MCF 10A (cell line): ENCODE results near the gene TGDS. TPM values are rescaled to one million over a fixed set of nuclear protein-coding genes. Genes with fewer than 3 reads are reported as not detected.

ENCODE experiments used
- BruUV-seq: library from RNA; stranded (reverse); fragments of 400-500 nt; replicated peaks from 2 replicates; lab custom pipeline; 2021; lab: Mats Ljungman, UMichigan
- CTCF ChIA-PET: fragments of 300-600 bp; sonication (Branson Sonifier 250); formaldehyde crosslinking; extraction: SDS; loops from one replicate; lab custom pipeline; 2021; ENCODE audit warnings: antibody characterized with exemption, inconsistent platforms; lab: Yijun Ruan, JAX
- POLR2A ChIA-PET: fragments of 300-600, 350-650 bp; sonication (Branson Sonifier 250); formaldehyde crosslinking; extraction: SDS; loops from one replicate; lab custom pipeline; 2020; ENCODE audit warnings: antibody characterized with exemption, inconsistent platforms; lab: Yijun Ruan, JAX
- DNase-seq: peaks from one replicate; pipeline ENCODE4 v3.0.0-alpha.2; 2018; ENCODE audit not compliant: unreplicated experiment
- H3K27ac Mint-ChIP-seq: one replicate; pipeline ENCODE4 v1.8.0; 2022; ENCODE audit warnings: mild to moderate bottlenecking, low read depth, mixed read lengths; ENCODE audit not compliant: unreplicated experiment
- H3K27me3 Mint-ChIP-seq: one replicate; pipeline ENCODE4 v1.8.0; 2022; ENCODE audit warnings: mixed read lengths; ENCODE audit not compliant: insufficient read depth, unreplicated experiment
- H3K36me3 Mint-ChIP-seq: one replicate; pipeline ENCODE4 v1.8.0; 2022; ENCODE audit warnings: mild to moderate bottlenecking, moderate library complexity, mixed read lengths; ENCODE audit not compliant: insufficient read depth, unreplicated experiment
- H3K4me1 Mint-ChIP-seq: one replicate; pipeline ENCODE4 v1.8.0; 2022; ENCODE audit warnings: mixed read lengths; ENCODE audit not compliant: insufficient read depth, unreplicated experiment
- H3K4me3 Mint-ChIP-seq: one replicate; pipeline ENCODE4 v1.8.0; 2022; ENCODE audit warnings: mild to moderate bottlenecking, moderate library complexity, mixed read lengths; ENCODE audit not compliant: unreplicated experiment
- H3K9me3 Mint-ChIP-seq: one replicate; pipeline ENCODE4 v1.8.0; 2022; ENCODE audit warnings: mixed read lengths; ENCODE audit not compliant: unreplicated experiment
- intact Hi-C: fragments of 100-400 bp; cut with micrococcal nuclease; formaldehyde crosslinking; loops from 2 replicates; pipeline ENCODE4 v1.14.1; 2022
- total RNA-seq: library from RNA; stranded (reverse); gene quantifications from 2 replicates; pipeline ENCODE4 v1.2.3, GENCODE V29; 2022
- TF ChIP-seq, protein P1 (sequence below): fragments of 200-600 bp; IDR thresholded peaks from one replicate; pipeline ENCODE4 v1.8.0; 2022; ENCODE audit warnings: antibody characterized with exemption, mild to moderate bottlenecking; ENCODE audit not compliant: unreplicated experiment

The TGDS gene
- total RNA-seq, 1 experiment from 2014 or later = 14.1 TPM

DNA sequence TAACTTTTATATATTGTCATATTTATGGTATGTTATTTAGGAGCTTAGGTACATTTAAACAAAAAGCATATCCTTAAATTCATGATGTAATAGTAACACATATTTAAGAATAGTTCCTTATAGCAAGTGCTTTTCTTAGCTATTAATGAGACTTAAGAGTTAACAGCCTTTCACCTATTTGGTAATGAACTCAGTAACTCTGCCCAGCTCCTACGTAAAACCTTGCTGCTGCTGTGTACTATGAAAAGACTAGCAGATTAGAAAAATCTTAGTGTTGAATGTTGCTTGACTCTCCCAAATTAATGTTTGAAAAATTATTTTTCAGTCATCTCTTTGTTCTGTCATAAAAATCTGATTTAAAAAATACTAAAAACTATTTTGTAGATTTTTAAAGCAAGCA lies 12.6 kb upstream of the TGDS start:
- H3K4me1 Mint-ChIP-seq = peaks cover 9% of the 10 kb centered on the region
- H3K9me3 Mint-ChIP-seq = no peaks in the 10 kb centered on the region
- ChIA-PET CTCF (interaction anchor here (1.1 to 2.1 kb wide), 2 partner anchors 9 to 12 kb away, joined by 7 to 14 read pairs; no protein-coding TSS in a partner anchor), POLR2A (interaction anchor here (2.1 kb wide), 1 partner anchor 12 kb away, joined by 7 read pairs; the partner anchor contains the start of gene TGDS)
- peaks cover 29% of the 10 kb centered on the region for H3K36me3 Mint-ChIP-seq
- TF ChIP-seq, protein P1, sequence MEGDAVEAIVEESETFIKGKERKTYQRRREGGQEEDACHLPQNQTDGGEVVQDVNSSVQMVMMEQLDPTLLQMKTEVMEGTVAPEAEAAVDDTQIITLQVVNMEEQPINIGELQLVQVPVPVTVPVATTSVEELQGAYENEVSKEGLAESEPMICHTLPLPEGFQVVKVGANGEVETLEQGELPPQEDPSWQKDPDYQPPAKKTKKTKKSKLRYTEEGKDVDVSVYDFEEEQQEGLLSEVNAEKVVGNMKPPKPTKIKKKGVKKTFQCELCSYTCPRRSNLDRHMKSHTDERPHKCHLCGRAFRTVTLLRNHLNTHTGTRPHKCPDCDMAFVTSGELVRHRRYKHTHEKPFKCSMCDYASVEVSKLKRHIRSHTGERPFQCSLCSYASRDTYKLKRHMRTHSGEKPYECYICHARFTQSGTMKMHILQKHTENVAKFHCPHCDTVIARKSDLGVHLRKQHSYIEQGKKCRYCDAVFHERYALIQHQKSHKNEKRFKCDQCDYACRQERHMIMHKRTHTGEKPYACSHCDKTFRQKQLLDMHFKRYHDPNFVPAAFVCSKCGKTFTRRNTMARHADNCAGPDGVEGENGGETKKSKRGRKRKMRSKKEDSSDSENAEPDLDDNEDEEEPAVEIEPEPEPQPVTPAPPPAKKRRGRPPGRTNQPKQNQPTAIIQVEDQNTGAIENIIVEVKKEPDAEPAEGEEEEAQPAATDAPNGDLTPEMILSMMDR = no peak
- no peaks in the 10 kb centered on the region for H3K27me3 Mint-ChIP-seq
- H3K27ac Mint-ChIP-seq = no peak overlapping the region
- no peak for DNase-seq
- no peak overlapping the region for H3K4me3 Mint-ChIP-seq
- BruUV-seq = no TSS peak
- intact Hi-C loops = no loop called here

DNA sequence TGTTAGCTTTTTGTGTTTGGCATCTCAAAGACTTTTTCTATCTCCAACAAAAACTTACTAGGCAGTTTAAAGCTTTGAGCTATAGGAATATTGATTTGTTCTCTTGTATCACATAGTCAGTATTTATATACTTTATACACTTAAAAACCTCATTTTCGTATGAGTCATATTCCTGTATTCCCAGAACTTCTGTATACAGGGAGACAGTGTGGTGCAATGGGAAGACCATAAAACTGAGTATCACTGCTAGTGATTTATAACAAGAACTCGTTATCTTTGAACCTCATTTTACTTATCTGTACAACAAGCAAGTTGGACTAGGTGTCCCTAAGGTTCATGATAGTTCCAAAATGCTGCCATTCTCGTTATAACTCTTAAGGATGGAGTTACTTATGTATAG lies 12.0 kb upstream of the TGDS start:
- Mint-ChIP-seq H3K27ac (no peak overlapping the region), H3K9me3 (no peaks in the 10 kb centered on the region), H3K27me3 (no peaks in the 10 kb centered on the region), H3K4me1 (peaks cover 14% of the 10 kb centered on the region), H3K36me3 (peaks cover 29% of the 10 kb centered on the region), H3K4me3 (no peak overlapping the region)
- intact Hi-C loops = no loop called here
- CTCF ChIA-PET = interaction anchor here (1.1 to 2.1 kb wide), 2 partner anchors 10 to 12 kb away, joined by 7 to 14 read pairs; no protein-coding TSS in a partner anchor
- POLR2A ChIA-PET = interaction anchor here (2.1 kb wide), 1 partner anchor 12 kb away, joined by 7 read pairs; the partner anchor contains the start of gene TGDS
- DNase-seq = no peak
- no TSS peak for BruUV-seq
- TF ChIP-seq, protein P1 = no peak

DNA sequence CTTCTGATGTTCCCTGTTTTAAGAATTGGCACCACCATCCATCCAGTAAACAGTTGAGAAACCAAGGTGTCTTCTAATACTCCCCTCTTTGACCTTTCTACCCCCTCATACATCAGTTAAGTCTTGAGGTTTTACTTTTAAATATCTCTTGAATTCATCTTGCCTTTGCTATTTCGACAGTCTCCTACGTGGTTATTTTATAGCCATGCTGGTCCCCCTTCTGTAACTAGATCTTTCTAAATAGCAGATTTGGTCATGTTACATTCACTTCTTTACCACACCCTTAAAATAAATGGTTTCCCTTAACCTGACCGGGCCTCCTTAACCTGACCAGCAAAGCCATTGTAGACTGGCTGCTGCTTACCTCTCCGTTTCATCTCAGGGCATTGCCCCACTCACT lies 11.1 kb upstream of the TGDS start:
- ChIA-PET POLR2A (interaction anchor here (1.3 kb wide), 1 partner anchor 11 kb away, joined by 3 read pairs; the partner anchor contains the start of gene TGDS), CTCF (interaction anchor here (2.1 kb wide), 1 partner anchor 13 kb away, joined by 14 read pairs; no protein-coding TSS in a partner anchor)
- intact Hi-C loops = no loop called here
- no peak overlapping the region for H3K4me3 Mint-ChIP-seq
- DNase-seq = no peak
- TF ChIP-seq, protein P1 = no peak
- peak overlapping the region; percentile 14 for H3K27ac Mint-ChIP-seq
- H3K9me3 Mint-ChIP-seq = no peaks in the 10 kb centered on the region
- peaks cover 19% of the 10 kb centered on the region for H3K4me1 Mint-ChIP-seq
- no TSS peak for BruUV-seq
- H3K36me3 Mint-ChIP-seq = peaks cover 29% of the 10 kb centered on the region
- no peaks in the 10 kb centered on the region for H3K27me3 Mint-ChIP-seq

DNA sequence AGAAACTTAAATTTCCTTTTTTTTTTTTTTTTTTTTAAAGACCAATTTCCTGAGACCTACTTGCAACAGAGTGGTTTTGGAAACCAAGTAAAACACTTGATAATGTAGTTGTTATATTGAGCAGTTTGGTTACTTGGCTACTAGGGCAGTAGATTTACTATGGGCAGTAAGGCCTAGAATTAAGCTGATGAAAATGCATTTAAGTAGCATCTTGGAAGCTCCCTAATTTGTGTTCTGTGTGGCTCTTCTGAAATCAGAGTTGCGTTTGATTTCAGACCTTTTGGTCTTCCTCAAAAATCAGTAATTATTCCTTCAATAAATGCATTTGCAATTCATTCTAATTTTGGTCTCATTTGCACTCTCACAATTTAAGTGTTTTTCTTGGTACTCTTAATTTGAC lies 6.5 kb upstream of the TGDS start:
- TF ChIP-seq, protein P1 = no peak
- no peak for DNase-seq
- ChIA-PET POLR2A (interaction anchor here (0.6 to 3.1 kb wide), 10 partner anchors 8 to 745 kb away, joined by 3 to 12 read pairs (median 4); no protein-coding TSS in a partner anchor), CTCF (interaction anchor here (0.6 to 2.2 kb wide), 5 partner anchors 14 to 1332 kb away, joined by 3 to 8 read pairs (median 3); no protein-coding TSS in a partner anchor)
- peak overlapping the region; percentile 51 for H3K27ac Mint-ChIP-seq
- BruUV-seq = no TSS peak
- H3K4me1 Mint-ChIP-seq = peaks cover 25% of the 10 kb centered on the region
- peaks cover 22% of the 10 kb centered on the region for H3K36me3 Mint-ChIP-seq
- intact Hi-C loops = no loop called here
- H3K9me3 Mint-ChIP-seq = peaks cover 7% of the 10 kb centered on the region
- H3K4me3 Mint-ChIP-seq = peak overlapping the region; percentile 87
- no peaks in the 10 kb centered on the region for H3K27me3 Mint-ChIP-seq
